Activated CD4-positive, alpha-beta memory T cell treated with anti-CD3 and anti-CD28 coated beads for 36 hours (primary cell): Measurements from ENCODE around the gene ARIH1. TPM values are rescaled to one million over a fixed set of nuclear protein-coding genes. Genes with fewer than 3 reads are reported as not detected.
"Not testable (repeated sequence)": the region's sequence is repeated elsewhere in the genome, so short reads cannot be mapped to it uniquely, and the experiment has no call there.

ENCODE experiments used
- CTCF ChIA-PET: fragments of 350-600 bp; sonication (Branson Sonifier 250); formaldehyde crosslinking; loops from one replicate; lab custom pipeline; 2021; ENCODE audit warnings: antibody characterized with exemption, inconsistent platforms; lab: Charles Lee
- POLR2A ChIA-PET: fragments of 350-600 bp; sonication (Branson Sonifier 250); formaldehyde crosslinking; loops from one replicate; lab custom pipeline; 2021; ENCODE audit warnings: antibody characterized with exemption; lab: Charles Lee
- DNase-seq: peaks from one replicate; pipeline ENCODE4 v3.0.0-alpha.2; 2020
- H3K27ac Mint-ChIP-seq: one replicate; pipeline ENCODE4 v1.8.0; 2021; ENCODE audit warnings: mixed read lengths
- H3K27me3 Mint-ChIP-seq: one replicate; pipeline ENCODE4 v1.8.0; 2021; ENCODE audit warnings: mixed read lengths
- H3K36me3 Mint-ChIP-seq: one replicate; pipeline ENCODE4 v1.8.0; 2021; ENCODE audit warnings: mixed read lengths
- H3K4me1 Mint-ChIP-seq: one replicate; pipeline ENCODE4 v1.8.0; 2021; ENCODE audit warnings: low read depth, mixed read lengths
- H3K4me3 Mint-ChIP-seq: one replicate; pipeline ENCODE4 v1.8.0; 2021; ENCODE audit warnings: mild to moderate bottlenecking, mixed read lengths
- H3K9me3 Mint-ChIP-seq: one replicate; pipeline ENCODE4 v1.8.0; 2021; ENCODE audit warnings: mixed read lengths
- intact Hi-C: fragments of 100-400 bp; cut with micrococcal nuclease; formaldehyde crosslinking; loops from one replicate; pipeline ENCODE4 v1.15.1; 2023
- total RNA-seq, 2 experiments: library from RNA; stranded (reverse); gene quantifications; one replicate each; pipeline ENCODE4 v1.2.3, GENCODE V29; 2021

The ARIH1 gene
- total RNA-seq, 2 experiments from 2014 or later = 169 to 187 TPM

- intact Hi-C loops, CTCF ChIA-PET, H3K27ac Mint-ChIP-seq, H3K4me3 Mint-ChIP-seq, POLR2A ChIA-PET, H3K9me3 Mint-ChIP-seq, H3K4me1 Mint-ChIP-seq, H3K36me3 Mint-ChIP-seq, DNase-seq, H3K27me3 Mint-ChIP-seq: not testable (repeated sequence)
These were observed 165.8 kb downstream of the ARIH1 start for GRCh38 chr15:72639759-72640483.

- H3K4me1 Mint-ChIP-seq, H3K27ac Mint-ChIP-seq, CTCF ChIA-PET, H3K9me3 Mint-ChIP-seq, intact Hi-C loops, POLR2A ChIA-PET, DNase-seq, H3K27me3 Mint-ChIP-seq, H3K36me3 Mint-ChIP-seq, H3K4me3 Mint-ChIP-seq: not testable (repeated sequence)
These were observed 168.1 kb downstream of the ARIH1 start for GRCh38 chr15:72642271-72642670.

GRCh38 chr15:72648631-72649253, 174.6 kb downstream of the ARIH1 start:
- DNase-seq, H3K4me1 Mint-ChIP-seq, H3K36me3 Mint-ChIP-seq, H3K4me3 Mint-ChIP-seq, POLR2A ChIA-PET, H3K27ac Mint-ChIP-seq, intact Hi-C loops, CTCF ChIA-PET, H3K27me3 Mint-ChIP-seq, H3K9me3 Mint-ChIP-seq: not testable (repeated sequence)

Other genes with a start within 250 kb of the ARIH1 start
- 1,000 to 10,000 TPM; 2,032 to 2,053 TPM for gene PKM, start 243.1 kb upstream of the ARIH1 start, total RNA-seq
- 10 to 100 TPM; 42.8 to 44.5 TPM for gene PARP6, start 201.8 kb upstream of the ARIH1 start, total RNA-seq
- gene CELF6, start 154.2 kb upstream of the ARIH1 start, total RNA-seq = under 1 TPM; 0.19 TPM
- gene HEXA, start 98.3 kb upstream of the ARIH1 start, total RNA-seq = 10 to 100 TPM; 57.5 to 59.8 TPM
- not detected for gene TMEM202, start 76.0 kb upstream of the ARIH1 start, total RNA-seq
- gene GOLGA6B, start 180.4 kb downstream of the ARIH1 start, total RNA-seq = not detected
- under 1 TPM; 0.27 to 0.31 TPM for gene HIGD2B, start 211.9 kb downstream of the ARIH1 start, total RNA-seq
- 10 to 100 TPM; 12.6 to 15.5 TPM for gene BBS4, start 211.9 kb downstream of the ARIH1 start, total RNA-seq